Tracheal epithelial cell (primary cell): ENCODE data around the gene CCDC190. TPM values are rescaled to one million over a fixed set of nuclear protein-coding genes. Genes with fewer than 3 reads are reported as not detected.

Source experiments
- total RNA-seq: library from RNA; depleted of rRNA; stranded (reverse); fragments of >200 nt; gene quantifications from 2 replicates; pipeline ENCODE4 v1.2.1, GENCODE V29; 2014

Gene CCDC190, protein sequence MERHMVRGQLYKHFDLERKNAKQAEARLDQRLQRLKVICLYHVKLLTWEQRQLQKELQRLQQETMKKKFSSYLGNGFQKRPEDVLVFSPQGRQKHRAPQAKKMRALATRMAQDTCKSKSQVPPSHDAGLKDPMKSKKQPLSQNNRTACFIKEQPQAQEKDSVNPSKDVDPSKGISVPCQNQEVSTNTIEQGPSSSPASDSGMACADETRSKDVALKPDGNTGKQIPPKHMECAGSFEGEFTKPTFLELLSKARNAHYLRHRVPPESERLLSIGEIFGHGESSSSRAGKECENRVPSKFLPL
- not detected in 2 replicates for total RNA-seq

GRCh38 chr1:162861101-162861500 is at the start of gene CCDC190:
CCDC190 (minus strand) TSS chr1:162861175; CDS start chr1:162859646, 1,529 bp downstream.

Other genes with a start within 250 kb of the CCDC190 start
- 1.7 TPM in 2 replicates for gene DDR2, start 228.7 kb downstream of the CCDC190 start, total RNA-seq
- 28.2 and 30.3 TPM in 2 replicates for gene HSD17B7, start 70.5 kb downstream of the CCDC190 start, total RNA-seq
- 0.21 and 1.2 TPM in 2 replicates for gene RGS4, start 208.2 kb upstream of the CCDC190 start, total RNA-seq